B cell (primary cell): ENCODE measurements around the gene JCHAIN. TPM values are rescaled to one million over a fixed set of nuclear protein-coding genes. Genes with fewer than 3 reads are reported as not detected.

Experiments
- polyA plus RNA-seq: library from polyadenylated mRNA; depleted of rRNA; stranded (reverse); fragments of >200 nt; gene quantifications from 2 replicates; pipeline ENCODE4 v1.2.3, GENCODE V29; 2012
- small RNA-seq: library from RNA; depleted of rRNA; stranded (forward); fragments of <200 nt; gene quantifications from one replicate; pipeline ENCODE3, GENCODE V24; 2012; ENCODE audit warnings: low replicate concordance, low read depth; ENCODE audit not compliant: insufficient read length
- total RNA-seq, 2 donors: library from RNA; stranded (reverse); fragments of 120-200 nt in 1 of 2; gene quantifications; 1 replicate in 1 of 2; 2 replicates in 1 of 2; pipeline versions ENCODE4 v1.2.3 to v1.2.4, GENCODE V29; 2013 to 2022

The JCHAIN gene
- total and polyA plus RNA-seq, 2 donors (not counting 1 experiment from before 2014, with no cell fraction given): 90.8 to 441 TPM

Small RNA genes within 50 kb of the gene (small RNA-seq; reads per million reads assigned to genes)
- gene RNU6-520P (not detected), gene RNU6-784P (not detected)

Other genes with a start within 250 kb of the JCHAIN start
- gene MUC7, start 194.3 kb downstream of the JCHAIN start, total RNA-seq: not detected in 2 replicates
- gene MUC7, start 194.3 kb downstream of the JCHAIN start, polyA plus RNA-seq: not detected in 2 replicates
- not detected in 2 replicates for gene AMTN, start 147.9 kb downstream of the JCHAIN start, total RNA-seq
- not detected in 2 replicates for gene AMTN, start 147.9 kb downstream of the JCHAIN start, polyA plus RNA-seq
- not detected in 2 replicates for gene AMBN, start 74.3 kb downstream of the JCHAIN start, total RNA-seq
- gene AMBN, start 74.3 kb downstream of the JCHAIN start, polyA plus RNA-seq: not detected in 2 replicates
- gene ENAM, start 37.8 kb downstream of the JCHAIN start, total RNA-seq: not detected in 2 replicates
- not detected in 2 replicates for gene ENAM, start 37.8 kb downstream of the JCHAIN start, polyA plus RNA-seq
- 42.0 and 42.2 TPM in 2 replicates for gene UTP3, start 22.0 kb upstream of the JCHAIN start, total RNA-seq
- gene UTP3, start 22.0 kb upstream of the JCHAIN start, polyA plus RNA-seq: 5.0 and 6.2 TPM in 2 replicates
- gene RUFY3, start 55.5 kb upstream of the JCHAIN start, total RNA-seq: 74.1 and 92.9 TPM in 2 replicates
- 26.1 and 43.6 TPM in 2 replicates for gene RUFY3, start 55.5 kb upstream of the JCHAIN start, polyA plus RNA-seq
- 43.2 and 44.2 TPM in 2 replicates for gene GRSF1, start 173.4 kb upstream of the JCHAIN start, total RNA-seq
- 23.7 and 26.0 TPM in 2 replicates for gene GRSF1, start 173.4 kb upstream of the JCHAIN start, polyA plus RNA-seq
- 30.4 and 32.4 TPM in 2 replicates for gene MOB1B, start 235.9 kb upstream of the JCHAIN start, total RNA-seq
- 2.3 and 4.3 TPM in 2 replicates for gene MOB1B, start 235.9 kb upstream of the JCHAIN start, polyA plus RNA-seq